Measurements from ENCODE around the gene PFKFB3.
"Not testable (repeated sequence)": the region's sequence is repeated elsewhere in the genome, so short reads cannot be mapped to it uniquely, and the experiment has no call there.

Gene PFKFB3

GRCh38 chr10:6202098-6202683 is 541 bp upstream of the PFKFB3 start:
- no peak for DNase-seq (ENCODE audit: low spot score)

- no peak for DNase-seq (ENCODE audit: low spot score)
Observed at GRCh38 chr10:6203331-6204062, 765 bp downstream of the PFKFB3 start.

- no peak for DNase-seq (ENCODE audit: low spot score)
Observed at GRCh38 chr10:6204063-6204340, 1.3 kb downstream of the PFKFB3 start.

GRCh38 chr10:6204341-6205191 is 1.8 kb downstream of the PFKFB3 start:
- DNase-seq (ENCODE audit: low spot score), result no peak

GRCh38 chr10:6206486-6206885 is 3.8 kb downstream of the PFKFB3 start:
- not testable (repeated sequence) for DNase-seq (ENCODE audit: low spot score)

GRCh38 chr10:6207658-6208057 is 4.9 kb downstream of the PFKFB3 start:
- no peak for DNase-seq (ENCODE audit: low spot score)

GRCh38 chr10:6208799-6209235 is 6.1 kb downstream of the PFKFB3 start:
- DNase-seq (ENCODE audit: low spot score), result no peak

- DNase-seq (ENCODE audit: low spot score), result no peak
Observed at GRCh38 chr10:6211341-6211670, 8.6 kb downstream of the PFKFB3 start.

GRCh38 chr10:6211671-6212635 is 9.2 kb downstream of the PFKFB3 start:
- no peak for DNase-seq (ENCODE audit: low spot score)

- no peak for DNase-seq (ENCODE audit: low spot score)
Observed at GRCh38 chr10:6212806-6213205, 10.1 kb downstream of the PFKFB3 start.

GRCh38 chr10:6213257-6213905 is 10.6 kb downstream of the PFKFB3 start:
- no peak for DNase-seq (ENCODE audit: low spot score)

- no peak for DNase-seq (ENCODE audit: low spot score)
Observed at GRCh38 chr10:6213908-6214307, 11.2 kb downstream of the PFKFB3 start.

GRCh38 chr10:6214612-6215011 is 11.9 kb downstream of the PFKFB3 start:
- no peak for DNase-seq (ENCODE audit: low spot score)

GRCh38 chr10:6215241-6215640 is 12.5 kb downstream of the PFKFB3 start:
- no peak for DNase-seq (ENCODE audit: low spot score)

- DNase-seq (ENCODE audit: low spot score), result no peak
Observed at GRCh38 chr10:6215683-6216484, 13.2 kb downstream of the PFKFB3 start.

GRCh38 chr10:6216916-6217315 is 14.2 kb downstream of the PFKFB3 start:
- no peak for DNase-seq (ENCODE audit: low spot score)

GRCh38 chr10:6217611-6218010 is 14.9 kb downstream of the PFKFB3 start:
- no peak for DNase-seq (ENCODE audit: low spot score)

GRCh38 chr10:6218692-6219493 is 16.2 kb downstream of the PFKFB3 start:
- no peak for DNase-seq (ENCODE audit: low spot score)

GRCh38 chr10:6219494-6219836 is 16.7 kb downstream of the PFKFB3 start:
- no peak for DNase-seq (ENCODE audit: low spot score)
